Panc1 (cell line): ENCODE results near the gene NKAIN2. TPM values are rescaled to one million over a fixed set of nuclear protein-coding genes. Genes with fewer than 3 reads are reported as not detected.

ENCODE experiments used
- ATAC-seq: fragments of 200-7000 bp; cut with Tn5 transposase; 2 replicates; pipeline ENCODE4 v1.9.1; 2020; ENCODE audit warnings: mild to moderate bottlenecking, moderate library complexity
- BruUV-seq: library from RNA; stranded (reverse); fragments of 400-500 nt; replicated peaks from 2 replicates; lab custom pipeline; 2021; lab: Mats Ljungman, UMichigan
- CTCF ChIA-PET: fragments of 300-600 bp; sonication (Branson Sonifier 250); formaldehyde crosslinking; loops from one replicate; lab custom pipeline; 2022; ENCODE audit warnings: antibody characterized with exemption; lab: Charles Lee
- POLR2A ChIA-PET: fragments of 300-600 bp; sonication (Branson Sonifier 250); formaldehyde crosslinking; loops from one replicate; lab custom pipeline; 2022; ENCODE audit warnings: antibody characterized with exemption; lab: Charles Lee
- DNase-seq: peaks from one replicate; pipeline ENCODE4 v3.0.0-alpha.2; 2010; ENCODE audit warnings: low read depth, low spot score
- H3K27ac ChIP-seq: 2 replicates; pipeline ENCODE4 v1.5.1; 2011; ENCODE audit warnings: mild to moderate bottlenecking, low read length, inconsistent platforms
- H3K27me3 ChIP-seq: fragments of 200-500 bp; sonication (Bioruptor generic); 2 replicates; pipeline ENCODE4 v1.6.0; 2014; ENCODE audit warnings: low read length, inconsistent platforms; ENCODE audit not compliant: control insufficient read depth, insufficient read depth
- H3K36me3 ChIP-seq: fragments of 200-500 bp; sonication (Bioruptor generic); 2 replicates; pipeline ENCODE4 v1.5.1; 2014; ENCODE audit warnings: inconsistent platforms, mild to moderate bottlenecking, low read length, moderate library complexity; ENCODE audit not compliant: control insufficient read depth, insufficient read depth
- H3K4me1 ChIP-seq: 2 replicates; pipeline ENCODE4 v1.5.1; 2011; ENCODE audit warnings: inconsistent platforms, mild to moderate bottlenecking, low read length, moderate library complexity; ENCODE audit not compliant: control insufficient read depth, insufficient read depth
- H3K4me3 ChIP-seq, 2 experiments: 2 replicates each; pipeline ENCODE4 v1.5.1; 2011 to 2012; ENCODE audit warnings: low read depth in 2 of 2, low read length in 2 of 2, mild to moderate bottlenecking in 2 of 2, inconsistent platforms in 1 of 2, moderate library complexity in 1 of 2
- H3K9me3 ChIP-seq: fragments of 200-500 bp; sonication (Bioruptor generic); 2 replicates; pipeline ENCODE4 v1.5.1; 2014; ENCODE audit warnings: low read depth, mild to moderate bottlenecking, inconsistent platforms, low read length, moderate library complexity; ENCODE audit not compliant: control insufficient read depth, insufficient read depth
- CTCF ChIP-seq: fragments of 450-650 bp; IDR thresholded peaks from 2 replicates; pipeline ENCODE4 v1.5.1; 2017; ENCODE audit warnings: mild to moderate bottlenecking
- POLR2AphosphoS5 ChIP-seq: IDR thresholded peaks from 2 replicates; pipeline ENCODE4 v1.6.1; 2012; ENCODE audit warnings: mild to moderate bottlenecking, low read depth, low read length, moderate library complexity
- SIN3A ChIP-seq: IDR thresholded peaks from 2 replicates; pipeline ENCODE4 v1.6.1; 2012; ENCODE audit warnings: low read depth, mild to moderate bottlenecking, low read length, moderate library complexity, borderline replicate concordance; ENCODE audit not compliant: insufficient read depth
- TCF7L2 ChIP-seq: IDR thresholded peaks from 2 replicates; pipeline ENCODE4 v1.6.1; 2011; ENCODE audit warnings: mild to moderate bottlenecking, low read depth, low read length, inconsistent platforms
- in situ Hi-C: cut with HindIII; loops from 2 replicates; pipeline ENCODE4 v1.10.0; 2016; ENCODE audit warnings: low sequenced_read_pairs, low pct_unique_long_range_greater_than_20kb
- intact Hi-C: fragments of 100-400 bp; cut with micrococcal nuclease; formaldehyde crosslinking; loops from one replicate; pipeline ENCODE4 v1.10.0; 2022; ENCODE audit not compliant: unreplicated experiment
- total RNA-seq: library from RNA; stranded (reverse); gene quantifications from one replicate; pipeline ENCODE4 v1.2.1, GENCODE V29; 2021; ENCODE audit not compliant: unreplicated experiment
- TF ChIP-seq, protein P1 (sequence below), 2 experiments: IDR thresholded peaks; 2 replicates each; pipeline ENCODE4 v1.6.1; 2011 to 2012; ENCODE audit warnings: low read depth in 2 of 2, control low read depth in 1 of 2, low read length in 1 of 2, mild to moderate bottlenecking in 1 of 2, moderate library complexity in 1 of 2; ENCODE audit not compliant: insufficient read depth in 1 of 2

The NKAIN2 gene
- total RNA-seq, 1 experiment from 2014 or later, result 2.6 TPM

DNA sequence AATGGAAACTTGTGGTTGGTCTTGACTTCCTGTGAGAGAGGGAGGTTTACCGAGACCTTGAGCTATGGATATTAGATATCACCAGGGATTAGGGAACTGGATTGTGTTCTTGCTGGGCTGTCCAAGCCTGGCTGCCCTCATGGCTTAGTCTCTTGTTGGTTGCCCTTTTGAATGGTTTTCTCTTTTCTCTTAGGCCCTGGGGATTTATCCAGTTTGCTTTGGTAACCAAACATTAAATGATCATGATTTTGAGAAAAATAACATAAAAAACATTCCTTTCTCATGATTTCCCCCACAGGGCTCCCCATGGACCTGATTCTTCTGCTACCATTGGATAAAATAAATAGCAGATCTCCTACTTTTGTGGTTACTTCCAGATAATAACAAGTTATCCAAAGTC, 852.2 kb downstream of the NKAIN2 start:
- Histone ChIP-seq H3K27ac (peak overlapping the region; percentile 17; the same call in 1 of the 2 replicates), H3K4me1 (peaks cover 5% of the 10 kb centered on the region), H3K9me3 (0 out of 2 replicates have a peak, but pooled peaks cover 3% of the 10 kb centered on the region), H3K36me3 (no peaks in the 10 kb centered on the region), H3K27me3 (no peaks in the 10 kb centered on the region), H3K4me3 (no peak overlapping the region)
- no peak for TF ChIP-seq TCF7L2
- TF ChIP-seq CTCF, result no peak
- TF ChIP-seq, protein P1, sequence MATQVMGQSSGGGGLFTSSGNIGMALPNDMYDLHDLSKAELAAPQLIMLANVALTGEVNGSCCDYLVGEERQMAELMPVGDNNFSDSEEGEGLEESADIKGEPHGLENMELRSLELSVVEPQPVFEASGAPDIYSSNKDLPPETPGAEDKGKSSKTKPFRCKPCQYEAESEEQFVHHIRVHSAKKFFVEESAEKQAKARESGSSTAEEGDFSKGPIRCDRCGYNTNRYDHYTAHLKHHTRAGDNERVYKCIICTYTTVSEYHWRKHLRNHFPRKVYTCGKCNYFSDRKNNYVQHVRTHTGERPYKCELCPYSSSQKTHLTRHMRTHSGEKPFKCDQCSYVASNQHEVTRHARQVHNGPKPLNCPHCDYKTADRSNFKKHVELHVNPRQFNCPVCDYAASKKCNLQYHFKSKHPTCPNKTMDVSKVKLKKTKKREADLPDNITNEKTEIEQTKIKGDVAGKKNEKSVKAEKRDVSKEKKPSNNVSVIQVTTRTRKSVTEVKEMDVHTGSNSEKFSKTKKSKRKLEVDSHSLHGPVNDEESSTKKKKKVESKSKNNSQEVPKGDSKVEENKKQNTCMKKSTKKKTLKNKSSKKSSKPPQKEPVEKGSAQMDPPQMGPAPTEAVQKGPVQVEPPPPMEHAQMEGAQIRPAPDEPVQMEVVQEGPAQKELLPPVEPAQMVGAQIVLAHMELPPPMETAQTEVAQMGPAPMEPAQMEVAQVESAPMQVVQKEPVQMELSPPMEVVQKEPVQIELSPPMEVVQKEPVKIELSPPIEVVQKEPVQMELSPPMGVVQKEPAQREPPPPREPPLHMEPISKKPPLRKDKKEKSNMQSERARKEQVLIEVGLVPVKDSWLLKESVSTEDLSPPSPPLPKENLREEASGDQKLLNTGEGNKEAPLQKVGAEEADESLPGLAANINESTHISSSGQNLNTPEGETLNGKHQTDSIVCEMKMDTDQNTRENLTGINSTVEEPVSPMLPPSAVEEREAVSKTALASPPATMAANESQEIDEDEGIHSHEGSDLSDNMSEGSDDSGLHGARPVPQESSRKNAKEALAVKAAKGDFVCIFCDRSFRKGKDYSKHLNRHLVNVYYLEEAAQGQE (IDR thresholded peaks at IDR 0.05; ENCODE audit: insufficient read depth in 1 of 2, low read depth in 2 of 2, low read length in 1 of 2), result no peak
- TF ChIP-seq SIN3A, result no peak
- TF ChIP-seq POLR2AphosphoS5, result no peak
- DNase-seq (no peak), ATAC-seq (no peak)
- intact Hi-C loops (no loop called here), in situ Hi-C loops (no loop called here)
- POLR2A ChIA-PET, result no interaction called here
- CTCF ChIA-PET, result no interaction called here
- no TSS peak for BruUV-seq

DNA sequence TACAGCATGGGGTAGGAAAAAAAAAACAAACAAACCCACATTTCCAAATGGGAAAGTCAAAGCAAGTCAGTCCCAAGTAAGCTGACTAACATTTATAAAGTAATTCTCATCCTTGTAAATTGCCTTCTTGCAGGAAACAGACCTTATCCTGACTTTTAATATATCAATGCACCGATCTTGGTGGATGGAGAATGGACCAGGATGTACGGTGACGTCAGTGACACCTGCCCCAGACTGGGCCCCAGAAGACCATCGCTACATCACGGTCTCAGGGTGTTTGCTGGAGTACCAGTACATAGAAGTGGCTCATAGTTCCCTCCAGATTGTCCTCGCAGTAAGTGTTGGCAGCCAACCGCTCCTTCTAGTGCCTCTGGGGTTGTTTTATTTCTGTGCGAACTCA, 854.4 kb downstream of the NKAIN2 start:
- H3K27ac ChIP-seq, result no peak overlapping the region; the same call in 1 of the 2 replicates
- H3K36me3 ChIP-seq, result no peaks in the 10 kb centered on the region
- CTCF ChIA-PET, result no interaction called here
- DNase-seq (no peak), ATAC-seq (no peak)
- no peaks in the 10 kb centered on the region for H3K27me3 ChIP-seq
- intact Hi-C loops, result no loop called here
- no TSS peak for BruUV-seq
- H3K9me3 ChIP-seq, result 0 out of 2 replicates have a peak, but pooled peaks cover 3% of the 10 kb centered on the region
- POLR2A ChIA-PET, result no interaction called here
- H3K4me1 ChIP-seq, result peaks cover 11% of the 10 kb centered on the region
- no peak overlapping the region for H3K4me3 ChIP-seq
- in situ Hi-C loops, result no loop called here
- no peak for TF ChIP-seq CTCF
- TF ChIP-seq SIN3A, result no peak
- TF ChIP-seq POLR2AphosphoS5, result no peak
- TF ChIP-seq, protein P1 (IDR thresholded peaks at IDR 0.05; ENCODE audit: insufficient read depth in 1 of 2, low read depth in 2 of 2, low read length in 1 of 2), result no peak
- no peak for TF ChIP-seq TCF7L2
